WTC11 (cell line): Measurements from ENCODE around the gene PDE6G. TPM values are rescaled to one million over a fixed set of nuclear protein-coding genes. Genes with fewer than 3 reads are reported as not detected.
A peak's percentile ranks its signal among the peaks of the same experiment; 100 is the strongest.

Experiments
- CTCF ChIP-seq: fragments of 200-600 bp; IDR thresholded peaks from 2 replicates; pipeline ENCODE4 v1.8.0; 2022; ENCODE audit warnings: antibody characterized with exemption
- E2F1 ChIP-seq: sonication (generic); formaldehyde crosslinking; IDR thresholded peaks from 2 replicates; pipeline ENCODE4 v1.8.0; 2022; ENCODE audit warnings: mild to moderate bottlenecking, missing genetic modification reagents
- E2F4 ChIP-seq: sonication (generic); formaldehyde crosslinking; IDR thresholded peaks from 2 replicates; pipeline ENCODE4 v1.8.1; 2022; ENCODE audit warnings: low read depth, mild to moderate bottlenecking, moderate library complexity, missing genetic modification reagents, borderline replicate concordance
- ESRRA ChIP-seq: sonication (generic); formaldehyde crosslinking; IDR thresholded peaks from 2 replicates; pipeline ENCODE4 v1.8.1; 2022; ENCODE audit warnings: mild to moderate bottlenecking, missing genetic modification reagents, borderline replicate concordance
- ETV6 ChIP-seq: sonication (generic); formaldehyde crosslinking; IDR thresholded peaks from 2 replicates; pipeline ENCODE4 v1.8.1; 2022; ENCODE audit warnings: mild to moderate bottlenecking, missing genetic modification reagents
- FOXJ3 ChIP-seq: sonication (generic); formaldehyde crosslinking; IDR thresholded peaks from 2 replicates; pipeline ENCODE4 v1.9.0; 2021; ENCODE audit warnings: missing genetic modification reagents, mild to moderate bottlenecking, borderline replicate concordance
- JAZF1 ChIP-seq: fragments of 250-450 bp; sonication (Bioruptor Pico); IDR thresholded peaks from 2 replicates; pipeline ENCODE4 v1.9.0; 2021; ENCODE audit warnings: moderate library complexity, mild to moderate bottlenecking, inconsistent platforms
- MXD4 ChIP-seq: fragments of 250-450 bp; sonication (Bioruptor Pico); IDR thresholded peaks from 2 replicates; pipeline ENCODE4 v1.8.0; 2021; ENCODE audit warnings: mild to moderate bottlenecking, moderate library complexity, borderline replicate concordance
- NFE2L1 ChIP-seq: sonication (generic); formaldehyde crosslinking; IDR thresholded peaks from 2 replicates; pipeline ENCODE4 v1.8.1; 2023; ENCODE audit warnings: missing genetic modification reagents
- NR1H2 ChIP-seq: sonication (generic); formaldehyde crosslinking; IDR thresholded peaks from 2 replicates; pipeline ENCODE4 v1.9.0; 2021; ENCODE audit warnings: mild to moderate bottlenecking, moderate library complexity, missing genetic modification reagents
- OVOL2 ChIP-seq: fragments of 250-450 bp; sonication (Bioruptor Pico); IDR thresholded peaks from 2 replicates; pipeline ENCODE4 v1.9.0; 2021; ENCODE audit warnings: mild to moderate bottlenecking, borderline replicate concordance
- SMAD3 ChIP-seq: sonication (generic); formaldehyde crosslinking; IDR thresholded peaks from 2 replicates; pipeline ENCODE4 v1.8.0; 2022; ENCODE audit warnings: missing genetic modification reagents, mild to moderate bottlenecking, borderline replicate concordance
- ZNF138 ChIP-seq: sonication (generic); formaldehyde crosslinking; conservative IDR thresholded peaks from 2 replicates; pipeline ENCODE4 v1.8.1; 2022; ENCODE audit warnings: mild to moderate bottlenecking, moderate library complexity, missing genetic modification reagents
- ZNF219 ChIP-seq: sonication (generic); formaldehyde crosslinking; IDR thresholded peaks from 2 replicates; pipeline ENCODE4 v1.8.0; 2023; ENCODE audit warnings: missing genetic modification reagents, mild to moderate bottlenecking, borderline replicate concordance
- ZNF416 ChIP-seq: fragments of 250-450 bp; sonication (Bioruptor Pico); IDR thresholded peaks from 2 replicates; pipeline ENCODE4 v1.9.0; 2021; ENCODE audit warnings: mild to moderate bottlenecking, inconsistent platforms
- ZNF532 ChIP-seq: fragments of 250-450 bp; sonication (Bioruptor Pico); IDR thresholded peaks from 2 replicates; pipeline ENCODE4 v1.9.0; 2021; ENCODE audit warnings: mild to moderate bottlenecking, borderline replicate concordance
- total RNA-seq: library from RNA; stranded (reverse); gene quantifications from 3 replicates; pipeline ENCODE4 v1.2.3, GENCODE V29; 2021
- TF ChIP-seq, protein P1 (sequence below): sonication (generic); formaldehyde crosslinking; IDR thresholded peaks from 2 replicates; pipeline ENCODE4 v1.8.1; 2023; ENCODE audit warnings: mild to moderate bottlenecking, missing genetic modification reagents
- TF ChIP-seq, protein P2 (sequence below): sonication (generic); formaldehyde crosslinking; IDR thresholded peaks from 2 replicates; pipeline ENCODE4 v1.8.0; 2022; ENCODE audit warnings: mild to moderate bottlenecking, missing genetic modification reagents
- TF ChIP-seq, protein P3 (sequence below): fragments of 250-450 bp; sonication (Bioruptor Pico); IDR thresholded peaks from 2 replicates; pipeline ENCODE4 v2.1.2; 2022; ENCODE audit warnings: mild to moderate bottlenecking, moderate library complexity
- TF ChIP-seq, protein P4 (sequence below): sonication (generic); formaldehyde crosslinking; IDR thresholded peaks from 2 replicates; pipeline ENCODE4 v1.8.1; 2023; ENCODE audit warnings: mild to moderate bottlenecking, missing genetic modification reagents, moderate library complexity

The PDE6G gene
- total RNA-seq, 1 experiment from 2014 or later = 4.4 TPM

DNA sequence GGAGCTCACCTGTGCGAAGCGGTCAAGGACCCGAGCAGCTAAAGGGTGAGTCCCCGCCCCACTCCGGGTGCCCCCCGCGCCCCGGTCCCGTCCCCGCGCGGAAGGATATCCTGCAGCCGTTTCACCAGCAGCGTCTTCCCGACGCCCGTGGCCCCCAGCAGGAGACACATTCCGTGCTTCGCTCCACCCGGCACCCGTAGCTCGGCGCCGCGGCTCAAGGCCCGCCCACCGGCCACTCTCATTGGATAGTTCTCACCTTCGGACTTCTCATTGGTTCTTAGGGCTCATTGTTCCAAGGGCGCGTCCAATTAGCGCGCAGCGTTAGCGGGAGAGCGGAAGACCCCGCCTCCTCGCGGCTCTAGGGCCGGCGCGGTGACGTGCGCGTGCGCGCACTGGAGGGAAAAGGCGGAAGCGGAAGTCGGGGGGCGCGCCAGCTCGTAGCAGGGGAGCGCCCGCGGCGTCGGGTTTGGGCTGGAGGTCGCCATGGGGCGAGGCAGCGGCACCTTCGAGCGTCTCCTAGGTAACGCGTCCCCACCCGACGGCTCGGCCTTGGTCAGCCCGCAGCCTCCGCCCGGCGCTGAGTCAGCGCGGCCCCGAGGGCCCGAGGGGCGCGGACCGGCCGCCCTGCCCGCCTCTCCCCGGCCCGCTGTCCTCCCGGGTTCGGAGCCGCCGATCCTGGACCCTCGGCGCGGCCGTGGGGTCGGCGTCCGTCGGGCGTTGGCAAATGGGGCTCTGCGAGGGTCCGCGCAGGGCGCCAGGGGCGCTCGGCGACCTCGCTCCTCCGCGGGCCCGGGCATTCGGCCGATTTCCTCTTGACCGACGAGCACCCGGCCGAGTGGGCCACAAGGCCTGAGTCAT is 27.5 kb upstream of the PDE6G start, which contains the start of the genes ARL16 and HGS (continued):
- TF ChIP-seq, protein P1, sequence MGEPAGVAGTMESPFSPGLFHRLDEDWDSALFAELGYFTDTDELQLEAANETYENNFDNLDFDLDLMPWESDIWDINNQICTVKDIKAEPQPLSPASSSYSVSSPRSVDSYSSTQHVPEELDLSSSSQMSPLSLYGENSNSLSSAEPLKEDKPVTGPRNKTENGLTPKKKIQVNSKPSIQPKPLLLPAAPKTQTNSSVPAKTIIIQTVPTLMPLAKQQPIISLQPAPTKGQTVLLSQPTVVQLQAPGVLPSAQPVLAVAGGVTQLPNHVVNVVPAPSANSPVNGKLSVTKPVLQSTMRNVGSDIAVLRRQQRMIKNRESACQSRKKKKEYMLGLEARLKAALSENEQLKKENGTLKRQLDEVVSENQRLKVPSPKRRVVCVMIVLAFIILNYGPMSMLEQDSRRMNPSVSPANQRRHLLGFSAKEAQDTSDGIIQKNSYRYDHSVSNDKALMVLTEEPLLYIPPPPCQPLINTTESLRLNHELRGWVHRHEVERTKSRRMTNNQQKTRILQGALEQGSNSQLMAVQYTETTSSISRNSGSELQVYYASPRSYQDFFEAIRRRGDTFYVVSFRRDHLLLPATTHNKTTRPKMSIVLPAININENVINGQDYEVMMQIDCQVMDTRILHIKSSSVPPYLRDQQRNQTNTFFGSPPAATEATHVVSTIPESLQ (CRISPR knock-in tag) = no peak
- 0 out of 2 replicates have a peak, but pooled peaks have one; percentile 57 for TF ChIP-seq OVOL2 (CRISPR knock-in tag)
- no peak for TF ChIP-seq ESRRA (CRISPR knock-in tag)
- TF ChIP-seq E2F4 (CRISPR knock-in tag) = no peak
- no peak for TF ChIP-seq E2F1 (CRISPR knock-in tag)
- TF ChIP-seq ZNF532 (CRISPR knock-in tag) = no peak
- TF ChIP-seq CTCF = no peak
- TF ChIP-seq, protein P2, sequence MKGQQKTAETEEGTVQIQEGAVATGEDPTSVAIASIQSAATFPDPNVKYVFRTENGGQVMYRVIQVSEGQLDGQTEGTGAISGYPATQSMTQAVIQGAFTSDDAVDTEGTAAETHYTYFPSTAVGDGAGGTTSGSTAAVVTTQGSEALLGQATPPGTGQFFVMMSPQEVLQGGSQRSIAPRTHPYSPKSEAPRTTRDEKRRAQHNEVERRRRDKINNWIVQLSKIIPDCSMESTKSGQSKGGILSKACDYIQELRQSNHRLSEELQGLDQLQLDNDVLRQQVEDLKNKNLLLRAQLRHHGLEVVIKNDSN = no peak; the same call in 1 of the 2 replicates
- TF ChIP-seq ETV6 (CRISPR knock-in tag) = peak; percentile 66; the same call in 1 of the 2 replicates
- TF ChIP-seq NFE2L1 (CRISPR knock-in tag) = no peak
- TF ChIP-seq NR1H2 (CRISPR knock-in tag) = no peak
- TF ChIP-seq ZNF219 (CRISPR knock-in tag) = no peak
- TF ChIP-seq, protein P3, sequence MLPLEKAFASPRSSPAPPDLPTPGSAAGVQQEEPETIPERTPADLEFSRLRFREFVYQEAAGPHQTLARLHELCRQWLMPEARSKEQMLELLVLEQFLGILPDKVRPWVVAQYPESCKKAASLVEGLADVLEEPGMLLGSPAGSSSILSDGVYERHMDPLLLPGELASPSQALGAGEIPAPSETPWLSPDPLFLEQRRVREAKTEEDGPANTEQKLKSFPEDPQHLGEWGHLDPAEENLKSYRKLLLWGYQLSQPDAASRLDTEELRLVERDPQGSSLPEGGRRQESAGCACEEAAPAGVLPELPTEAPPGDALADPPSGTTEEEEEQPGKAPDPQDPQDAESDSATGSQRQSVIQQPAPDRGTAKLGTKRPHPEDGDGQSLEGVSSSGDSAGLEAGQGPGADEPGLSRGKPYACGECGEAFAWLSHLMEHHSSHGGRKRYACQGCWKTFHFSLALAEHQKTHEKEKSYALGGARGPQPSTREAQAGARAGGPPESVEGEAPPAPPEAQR (CRISPR knock-in tag) = no peak
- no peak for TF ChIP-seq FOXJ3 (CRISPR knock-in tag)
- TF ChIP-seq, protein P4, sequence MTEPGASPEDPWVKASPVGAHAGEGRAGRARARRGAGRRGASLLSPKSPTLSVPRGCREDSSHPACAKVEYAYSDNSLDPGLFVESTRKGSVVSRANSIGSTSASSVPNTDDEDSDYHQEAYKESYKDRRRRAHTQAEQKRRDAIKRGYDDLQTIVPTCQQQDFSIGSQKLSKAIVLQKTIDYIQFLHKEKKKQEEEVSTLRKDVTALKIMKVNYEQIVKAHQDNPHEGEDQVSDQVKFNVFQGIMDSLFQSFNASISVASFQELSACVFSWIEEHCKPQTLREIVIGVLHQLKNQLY (CRISPR knock-in tag) = no peak
- TF ChIP-seq ZNF138 (CRISPR knock-in tag) = no peak
- TF ChIP-seq MXD4 (CRISPR knock-in tag) = no peak
- TF ChIP-seq ZNF416 (CRISPR knock-in tag) = no peak
- TF ChIP-seq JAZF1 (CRISPR knock-in tag) = no peak
- no peak for TF ChIP-seq SMAD3 (CRISPR knock-in tag)
